ENCODE data around the gene ATOH8.

The ATOH8 gene

DNA sequence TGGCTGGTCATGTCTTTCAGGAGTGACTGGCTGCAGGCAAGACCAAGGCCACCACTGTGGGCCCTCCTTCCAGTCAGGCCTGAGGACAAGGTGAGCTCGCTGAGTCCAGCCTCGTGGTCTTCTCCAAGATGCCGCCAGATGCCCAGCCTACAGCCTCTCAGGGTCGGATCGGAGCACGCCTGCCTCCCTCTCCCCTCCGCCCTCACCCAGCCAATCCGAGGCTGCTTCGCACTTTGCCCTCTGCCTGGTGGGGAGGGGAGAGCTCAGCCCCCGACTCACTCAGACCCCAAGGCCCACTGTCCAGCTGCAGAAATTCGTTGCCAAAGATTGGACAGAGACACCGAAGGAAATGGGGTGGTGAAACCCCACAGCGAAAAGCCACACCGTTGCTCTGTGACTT, 33.1 kb downstream of the ATOH8 start:
- DNase-seq = no peak
- TF ChIP-seq, protein P1, sequence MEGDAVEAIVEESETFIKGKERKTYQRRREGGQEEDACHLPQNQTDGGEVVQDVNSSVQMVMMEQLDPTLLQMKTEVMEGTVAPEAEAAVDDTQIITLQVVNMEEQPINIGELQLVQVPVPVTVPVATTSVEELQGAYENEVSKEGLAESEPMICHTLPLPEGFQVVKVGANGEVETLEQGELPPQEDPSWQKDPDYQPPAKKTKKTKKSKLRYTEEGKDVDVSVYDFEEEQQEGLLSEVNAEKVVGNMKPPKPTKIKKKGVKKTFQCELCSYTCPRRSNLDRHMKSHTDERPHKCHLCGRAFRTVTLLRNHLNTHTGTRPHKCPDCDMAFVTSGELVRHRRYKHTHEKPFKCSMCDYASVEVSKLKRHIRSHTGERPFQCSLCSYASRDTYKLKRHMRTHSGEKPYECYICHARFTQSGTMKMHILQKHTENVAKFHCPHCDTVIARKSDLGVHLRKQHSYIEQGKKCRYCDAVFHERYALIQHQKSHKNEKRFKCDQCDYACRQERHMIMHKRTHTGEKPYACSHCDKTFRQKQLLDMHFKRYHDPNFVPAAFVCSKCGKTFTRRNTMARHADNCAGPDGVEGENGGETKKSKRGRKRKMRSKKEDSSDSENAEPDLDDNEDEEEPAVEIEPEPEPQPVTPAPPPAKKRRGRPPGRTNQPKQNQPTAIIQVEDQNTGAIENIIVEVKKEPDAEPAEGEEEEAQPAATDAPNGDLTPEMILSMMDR (IDR thresholded peaks at IDR 0.05; ENCODE audit: low read depth, low read length, missing control alignments) = no peak
- no peaks in the 10 kb centered on the region for H3K27me3 ChIP-seq (replicated peaks)
- in situ Hi-C loops (cut with HindIII; ENCODE audit: low pct_ligation_motif_present, low sequenced_read_pairs) = no loop called here
- no peak overlapping the region for H3K4me3 ChIP-seq (ENCODE audit: low read depth, low read length)
- H3K36me3 ChIP-seq (replicated peaks) = no peaks in the 10 kb centered on the region
- H3K27ac ChIP-seq = no peak overlapping the region

DNA sequence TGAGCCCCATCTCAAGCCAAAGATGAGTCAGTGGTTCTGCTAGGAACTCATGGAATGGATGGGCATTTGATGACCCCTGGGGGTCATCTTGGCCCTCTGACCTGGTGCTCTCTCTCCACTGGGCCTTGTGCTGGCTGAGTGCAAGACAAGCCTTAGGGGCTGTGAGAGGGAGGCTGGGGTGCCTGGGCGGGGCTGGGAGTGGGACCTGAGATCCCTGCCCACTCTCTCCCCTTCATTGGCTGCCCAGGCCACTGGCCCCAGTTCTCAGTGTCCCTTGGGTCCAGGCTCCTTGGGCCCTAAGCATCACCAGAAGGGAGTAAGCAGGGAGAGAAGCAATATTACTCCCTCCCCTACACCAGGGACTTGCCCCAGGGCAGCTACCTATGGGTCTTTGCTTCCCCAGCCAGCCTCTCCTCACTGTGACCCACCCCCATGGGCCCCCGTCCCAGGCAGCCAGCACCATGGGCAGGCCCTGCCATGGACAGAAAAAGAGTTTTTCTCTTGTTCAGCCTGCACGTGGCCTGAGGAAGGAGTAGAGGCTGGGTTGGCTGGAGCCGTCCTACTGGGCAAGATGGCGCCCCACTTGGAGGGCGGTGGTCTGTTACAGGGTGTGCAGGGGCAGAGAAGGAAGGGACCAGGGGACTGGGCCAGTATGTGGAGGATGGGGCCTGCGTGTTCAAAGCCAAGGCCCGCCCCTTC, 33.6 kb downstream of the ATOH8 start:
- no peak overlapping the region for H3K4me3 ChIP-seq (ENCODE audit: low read depth, low read length)
- TF ChIP-seq, protein P1 (IDR thresholded peaks at IDR 0.05; ENCODE audit: low read depth, low read length, missing control alignments) = no peak
- DNase-seq = no peak
- H3K27ac ChIP-seq = no peak overlapping the region
- no peaks in the 10 kb centered on the region for H3K27me3 ChIP-seq (replicated peaks)
- H3K36me3 ChIP-seq (replicated peaks) = no peaks in the 10 kb centered on the region
- in situ Hi-C loops (cut with HindIII; ENCODE audit: low pct_ligation_motif_present, low sequenced_read_pairs) = no loop called here

DNA sequence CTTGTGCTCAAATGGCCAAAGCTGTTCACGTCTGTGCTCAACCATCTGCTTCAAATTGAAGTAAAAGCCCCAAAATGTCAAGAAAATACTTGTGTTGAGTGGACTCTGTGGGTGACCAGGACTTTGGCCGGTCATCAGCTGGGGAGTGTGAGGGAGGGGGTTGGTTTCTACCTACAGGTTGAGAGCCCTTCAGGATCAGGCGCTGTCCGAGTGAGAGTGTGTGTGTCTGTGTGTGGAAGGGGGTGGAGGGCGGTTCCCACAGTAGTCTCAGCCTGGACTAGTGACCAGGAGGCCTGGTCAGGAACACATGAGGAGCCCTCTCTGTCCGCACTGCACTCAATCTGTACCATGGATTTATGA, 34.2 kb downstream of the ATOH8 start:
- H3K27me3 ChIP-seq (replicated peaks) = no peaks in the 10 kb centered on the region
- in situ Hi-C loops (cut with HindIII; ENCODE audit: low pct_ligation_motif_present, low sequenced_read_pairs) = no loop called here
- DNase-seq = no peak
- TF ChIP-seq, protein P1 (IDR thresholded peaks at IDR 0.05; ENCODE audit: low read depth, low read length, missing control alignments) = no peak
- no peak overlapping the region for H3K4me3 ChIP-seq (ENCODE audit: low read depth, low read length)
- no peaks in the 10 kb centered on the region for H3K36me3 ChIP-seq (replicated peaks)
- no peak overlapping the region for H3K27ac ChIP-seq

DNA sequence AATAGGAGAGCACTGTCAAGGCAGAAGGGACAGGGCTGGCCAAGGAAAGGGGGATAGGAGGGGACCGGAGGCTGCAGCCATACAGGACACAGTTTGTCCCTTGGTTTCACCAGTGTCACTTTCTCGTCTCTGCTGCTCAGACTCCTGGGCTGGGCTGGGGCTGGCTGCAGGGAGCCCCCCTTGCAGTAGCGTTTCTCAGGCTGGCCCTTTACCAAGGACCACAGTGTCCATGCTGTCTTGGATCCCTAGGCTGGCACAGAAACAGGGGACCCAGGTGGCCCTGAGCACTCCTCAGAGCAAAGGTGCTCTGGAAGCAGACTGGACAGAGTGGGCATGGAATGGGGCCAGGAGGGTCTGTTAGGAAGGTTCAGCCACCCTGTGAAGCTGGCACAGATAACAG, 34.8 kb downstream of the ATOH8 start:
- Histone ChIP-seq H3K27me3 (replicated peaks) (no peaks in the 10 kb centered on the region), H3K36me3 (replicated peaks) (no peaks in the 10 kb centered on the region), H3K27ac (no peak overlapping the region), H3K4me3 (ENCODE audit: low read depth, low read length) (no peak overlapping the region)
- in situ Hi-C loops (cut with HindIII; ENCODE audit: low pct_ligation_motif_present, low sequenced_read_pairs) = no loop called here
- TF ChIP-seq, protein P1 (IDR thresholded peaks at IDR 0.05; ENCODE audit: low read depth, low read length, missing control alignments) = no peak
- no peak for DNase-seq

DNA sequence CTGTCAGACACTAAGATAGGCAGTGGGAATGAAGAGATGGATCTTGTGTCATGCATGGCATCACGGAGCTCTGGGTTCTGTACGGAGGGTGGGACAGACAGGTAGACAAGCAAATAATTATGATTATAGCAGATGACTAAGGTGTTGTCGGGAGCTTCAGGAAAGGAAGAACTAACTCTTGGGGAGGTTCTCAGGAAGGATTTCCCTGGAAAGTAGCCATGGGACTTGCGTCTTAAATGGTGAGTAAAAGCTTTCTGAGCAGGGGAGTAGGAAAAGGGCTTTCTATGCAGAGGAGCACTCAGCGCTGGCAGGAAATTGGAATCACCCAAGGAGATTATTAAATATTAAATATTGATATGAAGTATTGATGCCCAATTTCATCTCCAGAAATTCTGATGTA, 35.5 kb downstream of the ATOH8 start:
- in situ Hi-C loops (cut with HindIII; ENCODE audit: low pct_ligation_motif_present, low sequenced_read_pairs) = no loop called here
- Histone ChIP-seq H3K36me3 (replicated peaks) (no peaks in the 10 kb centered on the region), H3K4me3 (ENCODE audit: low read depth, low read length) (no peak overlapping the region), H3K27me3 (replicated peaks) (no peaks in the 10 kb centered on the region), H3K27ac (no peak overlapping the region)
- no peak for DNase-seq
- TF ChIP-seq, protein P1 (IDR thresholded peaks at IDR 0.05; ENCODE audit: low read depth, low read length, missing control alignments) = no peak

DNA sequence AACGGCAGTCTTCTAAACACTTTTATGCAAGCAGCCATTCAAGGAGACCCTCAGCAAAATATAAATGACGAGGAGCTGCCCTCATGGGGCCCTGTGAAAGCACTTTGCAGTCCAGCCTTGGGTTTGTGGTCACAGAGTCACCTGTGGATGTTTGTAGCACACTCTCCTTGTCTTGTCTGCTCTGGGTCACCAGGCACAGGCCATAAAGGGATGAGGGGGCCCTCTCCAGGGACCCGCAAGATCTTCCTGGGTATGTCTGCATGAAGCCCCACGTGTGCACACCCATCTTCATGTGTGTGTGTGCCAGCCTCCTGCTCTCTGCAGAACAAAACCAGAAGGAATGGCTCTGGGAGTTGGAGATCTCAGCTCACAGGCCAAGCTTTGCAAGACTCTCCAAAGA, 36.2 kb downstream of the ATOH8 start:
- DNase-seq = no peak
- no peak overlapping the region for H3K27ac ChIP-seq
- TF ChIP-seq, protein P1 (IDR thresholded peaks at IDR 0.05; ENCODE audit: low read depth, low read length, missing control alignments) = no peak
- no peak overlapping the region for H3K4me3 ChIP-seq (ENCODE audit: low read depth, low read length)
- H3K27me3 ChIP-seq (replicated peaks) = no peaks in the 10 kb centered on the region
- in situ Hi-C loops (cut with HindIII; ENCODE audit: low pct_ligation_motif_present, low sequenced_read_pairs) = no loop called here
- H3K36me3 ChIP-seq (replicated peaks) = no peaks in the 10 kb centered on the region
